ENCODE measurements around the gene RUNDC3A.

The RUNDC3A gene

GRCh38 chr17:44307387-44308186 lies 814 bp upstream of the RUNDC3A start:
- DNase-seq (ENCODE audit: low spot score), result no peak
- H3K27ac ChIP-seq, result no peak overlapping the region
- peak overlapping the region; percentile 72 for H3K4me3 ChIP-seq
- no peak for TF ChIP-seq CTCF (IDR thresholded peaks at IDR 0.05)

- Histone ChIP-seq H3K4me3 (peak overlapping the region; percentile 72), H3K27ac (no peak overlapping the region)
- DNase-seq (ENCODE audit: low spot score), result no peak
- no peak for TF ChIP-seq CTCF (IDR thresholded peaks at IDR 0.05)
Observed at GRCh38 chr17:44308865-44309264, 464 bp downstream of the RUNDC3A start.

- DNase-seq (ENCODE audit: low spot score), result no peak
- TF ChIP-seq CTCF (IDR thresholded peaks at IDR 0.05), result no peak
- no peak overlapping the region for H3K4me3 ChIP-seq
- H3K27ac ChIP-seq, result no peak overlapping the region
Observed at GRCh38 chr17:44309472-44309871, 1.1 kb downstream of the RUNDC3A start.

DNA sequence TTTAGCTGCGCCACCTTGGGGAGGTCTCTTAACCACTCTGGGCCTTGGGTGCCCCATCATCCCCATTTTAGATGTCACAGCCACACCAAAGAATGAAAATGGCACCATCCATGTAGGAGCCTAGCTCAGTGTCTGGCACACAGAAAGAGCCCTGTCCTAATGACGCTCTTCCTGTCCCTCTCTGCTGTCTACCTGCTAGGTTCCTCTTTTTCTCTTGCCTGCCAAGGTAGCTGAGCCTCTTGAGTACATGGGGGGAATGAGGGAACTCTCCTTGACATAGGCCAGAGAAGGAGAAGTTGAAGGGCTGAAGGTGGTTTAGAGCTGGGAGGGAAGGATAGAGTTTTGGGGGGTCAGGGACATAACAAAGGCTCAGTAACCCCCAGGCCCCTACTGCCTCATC lies 1.8 kb downstream of the RUNDC3A start:
- H3K27ac ChIP-seq, result no peak overlapping the region
- no peak overlapping the region for H3K4me3 ChIP-seq
- TF ChIP-seq CTCF (IDR thresholded peaks at IDR 0.05), result no peak
- no peak for DNase-seq (ENCODE audit: low spot score)

DNA sequence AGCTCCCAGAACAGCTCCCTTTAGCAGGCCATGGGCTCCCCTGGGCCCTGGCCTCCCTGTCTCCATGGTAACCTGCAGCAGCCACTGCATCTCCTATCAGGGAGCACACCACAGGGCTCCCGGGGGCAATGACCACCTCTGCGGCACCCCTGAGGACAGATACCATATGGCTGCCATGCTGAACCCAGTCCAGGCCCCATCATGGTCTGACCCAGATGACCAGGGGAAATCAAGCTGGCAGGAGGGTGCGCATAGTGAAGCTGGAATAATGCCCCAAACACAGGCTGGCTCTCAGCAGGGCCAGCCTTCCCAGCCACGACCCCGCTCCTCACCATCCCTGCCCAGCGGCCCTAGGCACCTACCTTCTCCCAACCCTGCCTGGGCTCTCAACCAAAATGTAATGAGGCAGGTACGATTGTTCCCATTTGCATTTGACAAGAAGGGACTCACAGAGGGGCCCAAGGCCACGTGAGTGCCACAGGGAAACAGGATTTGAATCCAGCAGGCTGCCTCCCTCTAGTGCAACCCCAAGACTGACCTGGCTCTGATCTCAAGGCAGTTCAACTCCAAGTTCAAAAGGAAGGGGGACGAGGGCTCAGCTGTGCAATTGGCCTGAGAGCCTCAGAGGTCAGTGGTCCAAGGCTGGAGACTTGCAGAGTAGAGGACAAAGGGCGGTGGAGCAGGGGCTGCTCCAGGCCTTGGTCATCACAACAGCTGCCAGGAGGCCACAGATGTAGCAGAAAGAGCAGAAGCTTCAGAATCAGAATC lies 2.4 kb downstream of the RUNDC3A start:
- H3K4me3 ChIP-seq, result no peak overlapping the region
- no peak overlapping the region for H3K27ac ChIP-seq
- no peak for DNase-seq (ENCODE audit: low spot score)
- no peak for TF ChIP-seq CTCF (IDR thresholded peaks at IDR 0.05)

- TF ChIP-seq CTCF (IDR thresholded peaks at IDR 0.05), result no peak
- Histone ChIP-seq H3K27ac (no peak overlapping the region), H3K4me3 (no peak overlapping the region)
- no peak for DNase-seq (ENCODE audit: low spot score)
Observed at GRCh38 chr17:44311562-44312181, 3.3 kb downstream of the RUNDC3A start.

Data from coronary artery (tissue), 2 donors.